ENCODE data around the gene SNRPD1.

SNRPD1 gene

DNA sequence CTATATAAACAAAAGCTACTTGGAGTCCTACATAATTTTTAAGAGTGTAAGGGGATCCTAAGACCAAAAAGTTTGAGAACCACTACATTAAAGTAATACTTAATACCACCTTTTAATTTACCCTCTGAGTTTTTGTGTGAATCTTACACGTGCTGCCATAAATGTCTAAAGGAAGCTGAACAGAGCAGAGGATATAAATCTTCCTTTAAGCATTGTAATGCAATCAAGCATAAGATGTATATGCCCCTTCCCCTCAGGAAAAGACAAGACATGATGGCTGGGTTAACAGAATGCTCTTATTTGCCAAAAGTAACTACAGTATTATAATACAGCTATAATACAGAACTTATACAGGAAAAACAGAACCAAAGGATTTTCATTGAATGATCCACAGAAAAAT is 14.5 kb upstream of the SNRPD1 start:
- ChIA-PET CTCF (interaction anchor here (0.6 to 1.4 kb wide), 3 partner anchors 9 to 49 kb away, joined by 3 read pairs; no protein-coding TSS in a partner anchor), POLR2A (interaction anchor here (0.8 to 1.1 kb wide), 3 partner anchors 15 to 143 kb away, joined by 3 to 8 read pairs (median 4); partner anchors contain the start of gene MIB1)
- TF ChIP-seq, protein P1, sequence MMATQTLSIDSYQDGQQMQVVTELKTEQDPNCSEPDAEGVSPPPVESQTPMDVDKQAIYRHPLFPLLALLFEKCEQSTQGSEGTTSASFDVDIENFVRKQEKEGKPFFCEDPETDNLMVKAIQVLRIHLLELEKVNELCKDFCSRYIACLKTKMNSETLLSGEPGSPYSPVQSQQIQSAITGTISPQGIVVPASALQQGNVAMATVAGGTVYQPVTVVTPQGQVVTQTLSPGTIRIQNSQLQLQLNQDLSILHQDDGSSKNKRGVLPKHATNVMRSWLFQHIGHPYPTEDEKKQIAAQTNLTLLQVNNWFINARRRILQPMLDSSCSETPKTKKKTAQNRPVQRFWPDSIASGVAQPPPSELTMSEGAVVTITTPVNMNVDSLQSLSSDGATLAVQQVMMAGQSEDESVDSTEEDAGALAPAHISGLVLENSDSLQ (IDR thresholded peaks at IDR 0.05): peak; percentile 78
- no peak for TF ChIP-seq TARDBP (IDR thresholded peaks at IDR 0.05)

DNA sequence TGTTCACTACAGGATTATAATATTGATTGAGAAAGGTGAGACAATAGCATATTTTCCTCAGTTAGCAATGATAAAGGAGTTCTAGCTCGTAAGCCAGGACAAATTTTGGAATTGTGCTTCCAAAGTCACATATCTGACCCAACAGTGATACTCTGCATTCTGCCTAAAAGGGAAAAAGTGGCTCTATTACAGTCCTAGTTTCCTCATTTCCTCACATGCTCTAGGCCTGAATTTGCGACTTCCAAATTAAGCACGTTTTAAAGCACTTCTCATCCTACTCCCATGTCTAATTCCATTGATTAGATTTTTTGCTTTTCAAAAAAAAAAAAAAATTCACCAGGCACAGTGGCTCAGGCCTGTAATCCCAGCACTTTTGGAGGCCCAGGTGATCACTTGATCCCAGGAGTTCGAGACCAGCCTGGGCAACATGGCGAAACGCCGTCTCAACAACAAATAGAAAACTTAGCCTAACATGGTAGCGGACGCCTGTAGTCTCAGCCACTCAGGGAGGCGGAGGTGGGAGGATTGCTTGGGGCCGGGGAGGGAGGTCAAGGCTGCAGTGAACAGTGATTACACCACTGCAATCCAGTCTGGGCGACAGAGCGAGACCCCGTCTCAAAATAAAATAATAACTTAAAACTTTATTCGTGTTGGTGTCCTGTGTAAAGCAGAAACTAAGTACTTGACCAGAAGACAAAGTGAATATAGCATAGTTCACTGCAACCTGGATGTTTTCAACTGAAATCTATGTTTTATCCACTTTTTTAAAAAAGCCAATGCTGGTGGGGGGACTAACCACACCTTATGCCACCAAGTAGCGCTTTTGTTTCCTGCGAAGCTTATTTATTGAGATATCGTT is 13.2 kb upstream of the SNRPD1 start:
- ChIA-PET CTCF (interaction anchor here (0.6 to 3.0 kb wide), 2 partner anchors 12 to 285 kb away, joined by 6 to 48 read pairs; partner anchors contain the start of gene SNRPD1), POLR2A (interaction anchor here (0.9 to 4.3 kb wide), 5 partner anchors 9 to 149 kb away, joined by 3 to 58 read pairs (median 9); partner anchors contain the start of genes MIB1 and SNRPD1)
- TF ChIP-seq FOXK2 (IDR thresholded peaks at IDR 0.05) (no peak), LEF1 (IDR thresholded peaks at IDR 0.05; ENCODE audit: borderline replicate concordance) (no peak), ZNF384 (IDR thresholded peaks at IDR 0.05) (peak; percentile 59; the same call in 1 of the 2 replicates)
- peak; percentile 21 for DNase-seq (ENCODE audit: extremely low spot score)

More for the DNA sequence above, 14.5 kb upstream of the SNRPD1 start:
- no peak for DNase-seq (ENCODE audit: extremely low spot score)

DNA sequence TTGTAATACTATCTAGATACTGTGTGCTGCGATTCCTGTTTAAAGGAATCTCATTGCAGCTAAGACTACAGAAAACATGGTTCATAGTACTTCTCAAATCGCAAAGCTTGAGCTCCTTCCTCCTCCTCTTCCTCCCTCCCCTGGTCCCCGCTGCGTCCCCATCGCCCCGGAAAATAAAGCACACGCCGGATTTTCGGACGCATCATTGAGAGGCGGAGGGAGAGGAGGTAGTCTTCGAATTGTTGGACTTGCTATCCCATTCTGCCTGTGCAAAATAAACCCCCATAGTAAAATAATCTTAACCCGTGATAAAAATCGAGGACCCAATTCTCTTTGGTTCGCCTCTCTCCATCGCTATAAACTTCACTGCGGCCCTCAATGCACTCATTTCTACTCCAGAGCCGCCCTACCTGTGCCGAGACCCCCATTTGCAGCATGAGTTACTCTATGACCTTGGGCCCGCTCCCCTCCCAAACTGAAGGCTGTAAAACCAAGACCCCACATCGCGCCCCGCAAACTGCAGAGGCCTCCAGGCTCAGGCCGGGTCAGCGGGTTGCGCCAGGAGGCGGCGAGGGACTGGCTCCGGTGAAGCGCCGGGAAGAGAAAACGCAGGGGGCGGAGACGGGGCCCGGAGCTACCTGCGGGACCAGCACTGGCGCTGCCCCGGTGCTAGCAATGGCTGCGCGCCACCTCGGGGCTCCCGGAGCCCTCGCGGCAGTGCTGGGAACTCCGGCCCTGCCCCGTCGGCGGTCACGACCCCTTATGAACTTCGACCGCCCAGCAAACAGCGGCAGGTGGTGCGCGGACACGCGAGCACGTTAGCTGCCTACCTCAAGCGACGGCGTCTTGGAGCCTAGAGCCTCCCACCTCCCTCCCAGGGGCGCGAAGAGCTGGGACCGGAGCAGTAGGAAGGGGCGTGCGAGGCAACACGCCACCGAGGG is 12.3 kb upstream of the SNRPD1 start:
- peak; percentile 61 for DNase-seq (ENCODE audit: extremely low spot score)
- POLR2A ChIA-PET: interaction anchor here (0.5 to 4.3 kb wide), 25 partner anchors 10 to 488 kb away, joined by 3 to 58 read pairs (median 4); partner anchors contain the start of genes ABHD3, MIB1, ROCK1 and SNRPD1
- TF ChIP-seq TARDBP (IDR thresholded peaks at IDR 0.05): no peak
- TF ChIP-seq FOXA1 (IDR thresholded peaks at IDR 0.05): no peak
- TF ChIP-seq FOXM1 (IDR thresholded peaks at IDR 0.05; ENCODE audit: borderline replicate concordance): no peak
- no peak for TF ChIP-seq L3MBTL2 (conservative IDR thresholded peaks at IDR 0.05)
- no peak for TF ChIP-seq HDGF (IDR thresholded peaks at IDR 0.05; ENCODE audit: borderline replicate concordance)
- TF ChIP-seq NFRKB (IDR thresholded peaks at IDR 0.05): no peak
- TF ChIP-seq BHLHE40 (IDR thresholded peaks at IDR 0.05; ENCODE audit: borderline replicate concordance): no peak
- TF ChIP-seq LEF1 (IDR thresholded peaks at IDR 0.05; ENCODE audit: borderline replicate concordance): no peak
- no peak for TF ChIP-seq ELF4 (IDR thresholded peaks at IDR 0.05)
- TF ChIP-seq, protein P1 (IDR thresholded peaks at IDR 0.05): no peak
- TF ChIP-seq ZNF384 (IDR thresholded peaks at IDR 0.05): no peak
- TF ChIP-seq FOXK2 (IDR thresholded peaks at IDR 0.05): no peak
- CTCF ChIA-PET: interaction anchor here (0.6 to 3.0 kb wide), 20 partner anchors 11 to 492 kb away, joined by 3 to 48 read pairs (median 4); partner anchors contain the start of gene SNRPD1

DNA sequence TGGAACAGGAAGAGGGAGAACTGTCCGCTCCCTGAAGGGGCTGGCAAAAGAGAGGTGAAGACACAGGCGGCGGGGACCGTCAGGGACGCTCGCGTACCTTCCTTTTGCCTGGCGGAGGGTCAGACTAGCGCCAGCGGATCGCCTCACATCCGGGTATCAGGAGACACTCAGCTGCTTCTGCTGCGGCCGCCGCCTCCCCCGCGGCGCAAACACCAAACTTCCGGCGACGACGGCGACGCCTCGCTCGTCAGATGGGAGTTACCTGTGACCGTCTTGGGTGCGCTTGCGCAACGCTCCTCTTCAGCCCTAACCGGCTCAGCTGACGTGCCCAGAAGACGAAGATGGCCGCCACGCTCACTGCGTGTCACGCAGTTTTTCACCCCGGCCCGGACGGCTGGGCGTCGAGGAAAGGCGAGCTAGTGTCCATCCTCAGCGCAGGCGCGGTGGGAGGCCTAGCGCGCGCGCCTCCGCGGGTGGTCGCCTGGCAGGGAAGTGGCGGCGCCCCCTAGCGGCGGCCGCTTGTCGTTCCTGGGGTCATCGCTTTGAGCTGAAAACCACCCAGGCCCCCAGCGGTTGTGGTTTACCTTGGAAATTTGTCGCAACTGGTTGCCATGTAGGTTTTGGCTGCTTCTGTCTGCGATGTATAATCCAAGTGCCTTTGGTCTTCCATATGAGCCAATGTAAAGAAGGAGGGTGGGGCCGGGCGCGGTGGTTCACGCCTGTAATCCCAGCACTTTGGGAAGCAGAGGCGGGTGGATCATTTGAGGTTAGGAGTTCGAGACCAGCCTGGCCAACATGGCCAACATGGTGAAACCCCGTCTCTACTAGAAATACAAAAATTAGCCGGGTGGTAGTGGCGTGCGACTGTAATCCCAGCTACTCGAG is 11.3 kb upstream of the SNRPD1 start, which contains the start of gene ESCO1:
Gene ESCO1 (minus strand): TSS at position 179 of the 885 bp plus-strand sequence. CDS start 25,861 bp downstream, outside the sequence.
- peak; percentile 96 for DNase-seq (ENCODE audit: extremely low spot score)
- TF ChIP-seq, protein P1 (IDR thresholded peaks at IDR 0.05): peak; percentile 92
- TF ChIP-seq CTBP1 (IDR thresholded peaks at IDR 0.05; ENCODE audit: borderline replicate concordance) (peak; percentile 56; the same call in 1 of the 2 replicates), L3MBTL2 (conservative IDR thresholded peaks at IDR 0.05) (peak; percentile 89), ZNF384 (IDR thresholded peaks at IDR 0.05) (no peak)
- ChIA-PET POLR2A (interaction anchor here (0.6 to 4.3 kb wide), 24 partner anchors 10 to 489 kb away, joined by 3 to 58 read pairs (median 4); partner anchors contain the start of genes ABHD3, MIB1, ROCK1 and SNRPD1), CTCF (interaction anchor here (0.5 to 3.0 kb wide), 27 partner anchors 10 to 493 kb away, joined by 3 to 48 read pairs (median 4); partner anchors contain the start of gene SNRPD1)

DNA sequence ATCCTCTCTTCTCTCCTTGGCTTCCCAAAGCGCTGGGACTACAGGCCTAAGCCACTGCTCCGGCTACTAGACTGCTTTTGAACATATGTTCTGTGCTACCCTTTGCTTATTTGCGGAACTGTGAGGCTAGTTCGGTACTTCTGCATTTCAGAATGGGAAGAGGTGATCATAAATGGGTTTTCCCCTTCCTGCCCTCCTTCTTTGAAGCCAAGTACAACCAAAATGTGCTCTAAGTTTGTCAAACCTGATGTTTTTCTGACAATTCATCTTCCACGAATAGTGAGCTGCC is 9.9 kb upstream of the SNRPD1 start:
- CTCF ChIA-PET: no interaction called here
- POLR2A ChIA-PET: interaction anchor here (1.1 to 4.3 kb wide), 2 partner anchors 10 to 138 kb away, joined by 3 to 30 read pairs; partner anchors contain the start of genes MIB1 and SNRPD1

More for the DNA sequence above, 9.9 kb upstream of the SNRPD1 start:
- DNase-seq (ENCODE audit: extremely low spot score): no peak
- no peak for TF ChIP-seq SP1 (IDR thresholded peaks at IDR 0.05)
- TF ChIP-seq ELF4 (IDR thresholded peaks at IDR 0.05): no peak
- TF ChIP-seq SUZ12 (IDR thresholded peaks at IDR 0.05): no peak
- TF ChIP-seq ARNT (IDR thresholded peaks at IDR 0.05): no peak
- TF ChIP-seq BHLHE40 (IDR thresholded peaks at IDR 0.05; ENCODE audit: borderline replicate concordance): no peak
